Measurements from ENCODE around the gene DYRK1A.

The DYRK1A gene

GRCh38 chr21:37473491-37473890 lies 106.9 kb downstream of the DYRK1A start:
- TF ChIP-seq EZH2phosphoT487 (IDR thresholded peaks at IDR 0.05; ENCODE audit: borderline replicate concordance) (no peak), CTCF (conservative IDR thresholded peaks at IDR 0.05; ENCODE audit: low read length) (no peak)
- H3F3A ChIP-seq (ENCODE audit: low read depth): no peaks in the 10 kb centered on the region
- no peak overlapping the region for H2AFZ ChIP-seq (ENCODE audit: low read length)
- no peaks in the 10 kb centered on the region for H3K4me1 ChIP-seq (ENCODE audit: insufficient read depth, low read length, poor library complexity, severe bottlenecking)
- H4K20me1 ChIP-seq (ENCODE audit: insufficient read depth, low read length, poor library complexity, severe bottlenecking): peaks cover 96% of the 10 kb centered on the region
- H3K79me2 ChIP-seq (ENCODE audit: insufficient read depth, low read length): peaks cover 98% of the 10 kb centered on the region
- no peaks in the 10 kb centered on the region for H3K9me2 ChIP-seq (replicated peaks; ENCODE audit: low read depth, low read length)
- no peak overlapping the region for H3K4me2 ChIP-seq (ENCODE audit: low read depth, low read length, poor library complexity, severe bottlenecking)
- no peaks in the 10 kb centered on the region for H3K9me3 ChIP-seq (ENCODE audit: insufficient read depth, low read depth, low read length)
- H3K36me3 ChIP-seq (ENCODE audit: insufficient read depth, low read length): peaks cover 40% of the 10 kb centered on the region
- H3K27me3 ChIP-seq (ENCODE audit: insufficient read depth, low read length, poor library complexity, severe bottlenecking): no peaks in the 10 kb centered on the region
- H3K9ac ChIP-seq (ENCODE audit: low read depth, low read length, poor library complexity, severe bottlenecking): no peak overlapping the region
- no peak overlapping the region for H3K4me3 ChIP-seq (ENCODE audit: low read length, poor library complexity, severe bottlenecking)

GRCh38 chr21:37474342-37474741 lies 107.8 kb downstream of the DYRK1A start:
- Histone ChIP-seq H3K9me2 (replicated peaks; ENCODE audit: low read depth, low read length) (no peaks in the 10 kb centered on the region), H3K79me2 (ENCODE audit: insufficient read depth, low read length) (peaks cover 98% of the 10 kb centered on the region), H3K36me3 (ENCODE audit: insufficient read depth, low read length) (peaks cover 40% of the 10 kb centered on the region), H2AFZ (ENCODE audit: low read length) (no peak overlapping the region), H3K27me3 (ENCODE audit: insufficient read depth, low read length, poor library complexity, severe bottlenecking) (no peaks in the 10 kb centered on the region), H3K4me1 (ENCODE audit: insufficient read depth, low read length, poor library complexity, severe bottlenecking) (no peaks in the 10 kb centered on the region), H4K20me1 (ENCODE audit: insufficient read depth, low read length, poor library complexity, severe bottlenecking) (peaks cover 97% of the 10 kb centered on the region), H3K4me2 (ENCODE audit: low read depth, low read length, poor library complexity, severe bottlenecking) (no peak overlapping the region), H3K9ac (ENCODE audit: low read depth, low read length, poor library complexity, severe bottlenecking) (no peak overlapping the region), H3K9me3 (ENCODE audit: insufficient read depth, low read depth, low read length) (no peaks in the 10 kb centered on the region), H3F3A (ENCODE audit: low read depth) (no peaks in the 10 kb centered on the region), H3K4me3 (ENCODE audit: low read length, poor library complexity, severe bottlenecking) (no peak overlapping the region)
- TF ChIP-seq CTCF (conservative IDR thresholded peaks at IDR 0.05; ENCODE audit: low read length): no peak
- TF ChIP-seq EZH2phosphoT487 (IDR thresholded peaks at IDR 0.05; ENCODE audit: borderline replicate concordance): no peak

GRCh38 chr21:37475186-37475868 lies 108.8 kb downstream of the DYRK1A start:
- Histone ChIP-seq H3K4me1 (ENCODE audit: insufficient read depth, low read length, poor library complexity, severe bottlenecking) (no peaks in the 10 kb centered on the region), H3K9ac (ENCODE audit: low read depth, low read length, poor library complexity, severe bottlenecking) (no peak overlapping the region), H3K27me3 (ENCODE audit: insufficient read depth, low read length, poor library complexity, severe bottlenecking) (no peaks in the 10 kb centered on the region), H3K4me2 (ENCODE audit: low read depth, low read length, poor library complexity, severe bottlenecking) (no peak overlapping the region), H3K9me3 (ENCODE audit: insufficient read depth, low read depth, low read length) (no peaks in the 10 kb centered on the region), H3K36me3 (ENCODE audit: insufficient read depth, low read length) (peaks cover 44% of the 10 kb centered on the region), H4K20me1 (ENCODE audit: insufficient read depth, low read length, poor library complexity, severe bottlenecking) (peaks cover 96% of the 10 kb centered on the region), H3K9me2 (replicated peaks; ENCODE audit: low read depth, low read length) (no peaks in the 10 kb centered on the region), H3K79me2 (ENCODE audit: insufficient read depth, low read length) (peaks cover 98% of the 10 kb centered on the region), H3F3A (ENCODE audit: low read depth) (no peaks in the 10 kb centered on the region), H2AFZ (ENCODE audit: low read length) (no peak overlapping the region), H3K4me3 (ENCODE audit: low read length, poor library complexity, severe bottlenecking) (no peak overlapping the region)
- TF ChIP-seq CTCF (conservative IDR thresholded peaks at IDR 0.05; ENCODE audit: low read length) (no peak), EZH2phosphoT487 (IDR thresholded peaks at IDR 0.05; ENCODE audit: borderline replicate concordance) (no peak)
